ENCODE results near the gene G3BP1.

GRCh38 chr5:151825445-151825844 lies 53.7 kb downstream of the G3BP1 start:
- TF ChIP-seq POLR2A (IDR thresholded peaks at IDR 0.05) (no peak), POLR2AphosphoS5 (IDR thresholded peaks at IDR 0.05) (no peak), CTCF (IDR thresholded peaks at IDR 0.05) (peak; percentile 67 to 84)
